ENCODE data around the gene MOB3B.
A peak's percentile ranks its signal among the peaks of the same experiment; 100 is the strongest.

The MOB3B gene

GRCh38 chr9:27333241-27334052, 196.2 kb downstream of the MOB3B start:
- Histone ChIP-seq H3K9me3 (ENCODE audit: control insufficient read depth, insufficient read depth, low read depth, low read length) (no peaks in the 10 kb centered on the region), H3K27ac (ENCODE audit: extremely low read depth, low read depth, low read length) (no peak overlapping the region), H3K4me3 (ENCODE audit: low read depth, low read length) (no peak overlapping the region), H3K36me3 (ENCODE audit: control insufficient read depth in 2 of 2, insufficient read depth in 1 of 2, low read length in 2 of 2) (no peaks in the 10 kb centered on the region), H3K4me1 (ENCODE audit: control insufficient read depth, insufficient read depth, low read length) (no peaks in the 10 kb centered on the region)
- CTCF ChIA-PET = interaction anchor here (0.5 to 3.3 kb wide), 43 partner anchors 10 to 1141 kb away, joined by 3 to 78 read pairs (median 4); partner anchors contain the start of gene MOB3B
- TF ChIP-seq CTCF (tag by site-specific recombination; IDR thresholded peaks at IDR 0.05) = peak; percentile 51; the same call in 1 of the 2 replicates
- TF ChIP-seq ZNF513 (tag by site-specific recombination; IDR thresholded peaks at IDR 0.05) = peak; percentile 54
- TF ChIP-seq ZNF449 (tag by site-specific recombination; IDR thresholded peaks at IDR 0.05) = no peak
- peak; percentile 69 for TF ChIP-seq ZNF654 (tag by site-specific recombination; IDR thresholded peaks at IDR 0.05; ENCODE audit: low read depth)
- TF ChIP-seq ZNF624 (tag by site-specific recombination; IDR thresholded peaks at IDR 0.05) = no peak
- no peak for TF ChIP-seq ZFP41 (tag by site-specific recombination; IDR thresholded peaks at IDR 0.05; ENCODE audit: borderline replicate concordance)
- no peak for TF ChIP-seq ZXDB (tag by site-specific recombination; IDR thresholded peaks at IDR 0.05)
- TF ChIP-seq ZNF133 (tag by site-specific recombination; IDR thresholded peaks at IDR 0.05) = no peak
- 0 out of 2 replicates have a peak, but pooled peaks have one; percentile 11 for TF ChIP-seq ZSCAN30 (tag by site-specific recombination; IDR thresholded peaks at IDR 0.05)
- POLR2A ChIA-PET = interaction anchor here (0.5 to 0.9 kb wide), 3 partner anchors 103 to 197 kb away, joined by 4 to 9 read pairs (median 4); no protein-coding TSS in a partner anchor

GRCh38 chr9:27331393-27331792, 198.2 kb downstream of the MOB3B start:
- no peak overlapping the region for H3K27ac ChIP-seq (ENCODE audit: extremely low read depth, low read depth, low read length)
- no peaks in the 10 kb centered on the region for H3K9me3 ChIP-seq (ENCODE audit: control insufficient read depth, insufficient read depth, low read depth, low read length)
- ChIA-PET CTCF (interaction anchor here (1.0 to 3.3 kb wide), 7 partner anchors 52 to 742 kb away, joined by 3 to 78 read pairs (median 7); partner anchors contain the start of gene MOB3B), POLR2A (no interaction called here)
- no peaks in the 10 kb centered on the region for H3K36me3 ChIP-seq (ENCODE audit: control insufficient read depth in 2 of 2, insufficient read depth in 1 of 2, low read length in 2 of 2)
- no peak overlapping the region for H3K4me3 ChIP-seq (ENCODE audit: low read depth, low read length)
- TF ChIP-seq KLF9 (tag by site-specific recombination; IDR thresholded peaks at IDR 0.05; ENCODE audit: low read depth) (no peak), ZNF561 (tag by site-specific recombination; IDR thresholded peaks at IDR 0.05; ENCODE audit: borderline replicate concordance) (no peak), ZNF529 (tag by site-specific recombination; IDR thresholded peaks at IDR 0.05; ENCODE audit: insufficient replicate concordance) (no peak), ZNF449 (tag by site-specific recombination; IDR thresholded peaks at IDR 0.05) (no peak)
- no peaks in the 10 kb centered on the region for H3K4me1 ChIP-seq (ENCODE audit: control insufficient read depth, insufficient read depth, low read length)

GRCh38 chr9:27329291-27329690, 200.3 kb downstream of the MOB3B start:
- no peaks in the 10 kb centered on the region for H3K36me3 ChIP-seq (ENCODE audit: control insufficient read depth in 2 of 2, insufficient read depth in 1 of 2, low read length in 2 of 2)
- CTCF ChIA-PET = interaction anchor here (0.6 to 1.0 kb wide), 2 partner anchors 200 to 218 kb away, joined by 3 read pairs; partner anchors contain the start of gene MOB3B
- no peaks in the 10 kb centered on the region for H3K9me3 ChIP-seq (ENCODE audit: control insufficient read depth, insufficient read depth, low read depth, low read length)
- POLR2A ChIA-PET = no interaction called here
- H3K4me3 ChIP-seq (ENCODE audit: low read depth, low read length) = no peak overlapping the region
- no peaks in the 10 kb centered on the region for H3K4me1 ChIP-seq (ENCODE audit: control insufficient read depth, insufficient read depth, low read length)
- H3K27ac ChIP-seq (ENCODE audit: extremely low read depth, low read depth, low read length) = no peak overlapping the region
- no peak for TF ChIP-seq KLF10 (tag by site-specific recombination; IDR thresholded peaks at IDR 0.05)
- no peak for TF ChIP-seq ZNF561 (tag by site-specific recombination; IDR thresholded peaks at IDR 0.05; ENCODE audit: borderline replicate concordance)
- TF ChIP-seq PATZ1 (tag by site-specific recombination; IDR thresholded peaks at IDR 0.05) = no peak
- no peak for TF ChIP-seq ZBTB8A (tag by site-specific recombination; IDR thresholded peaks at IDR 0.05)
- TF ChIP-seq ZSCAN4 (tag by site-specific recombination; IDR thresholded peaks at IDR 0.05) = no peak
- no peak for TF ChIP-seq ZNF513 (tag by site-specific recombination; IDR thresholded peaks at IDR 0.05)
- TF ChIP-seq SALL2 (tag by site-specific recombination; IDR thresholded peaks at IDR 0.05; ENCODE audit: borderline replicate concordance) = no peak

Data from HEK293 (cell line).